ENCODE measurements around the gene RMRP. TPM values are rescaled to one million over a fixed set of nuclear protein-coding genes. Genes with fewer than 3 reads are reported as not detected.
"Not testable (repeated sequence)": the region's sequence is repeated elsewhere in the genome, so short reads cannot be mapped to it uniquely, and the experiment has no call there.

The RMRP gene
- total RNA-seq, 1 experiment from 2014 or later: 6,816 TPM

GRCh38 chr9:35612843-35613242 lies 45.0 kb downstream of the RMRP start:
- no peak for DNase-seq (ENCODE audit: low read depth)

DNA sequence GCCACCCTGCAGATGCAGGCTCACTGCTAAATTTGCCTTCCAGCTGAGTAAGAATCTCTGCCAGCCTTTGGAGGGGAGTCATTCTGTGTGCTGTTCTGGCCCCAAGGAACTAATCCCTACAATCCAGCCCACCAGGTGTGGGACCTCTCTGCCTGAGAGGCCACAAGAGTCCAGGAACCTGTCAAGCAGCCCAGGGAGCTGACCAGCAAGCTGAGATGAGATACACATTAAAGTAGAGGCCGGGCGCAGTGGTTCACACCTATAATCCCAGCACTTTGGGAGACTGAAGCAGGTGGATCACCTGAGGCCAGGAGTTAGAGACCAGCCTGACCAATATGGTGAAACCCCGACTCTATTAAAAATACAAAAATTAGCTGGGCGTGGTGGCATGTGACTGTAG lies 45.8 kb downstream of the RMRP start:
- not testable (repeated sequence) for DNase-seq (ENCODE audit: low read depth)

DNA sequence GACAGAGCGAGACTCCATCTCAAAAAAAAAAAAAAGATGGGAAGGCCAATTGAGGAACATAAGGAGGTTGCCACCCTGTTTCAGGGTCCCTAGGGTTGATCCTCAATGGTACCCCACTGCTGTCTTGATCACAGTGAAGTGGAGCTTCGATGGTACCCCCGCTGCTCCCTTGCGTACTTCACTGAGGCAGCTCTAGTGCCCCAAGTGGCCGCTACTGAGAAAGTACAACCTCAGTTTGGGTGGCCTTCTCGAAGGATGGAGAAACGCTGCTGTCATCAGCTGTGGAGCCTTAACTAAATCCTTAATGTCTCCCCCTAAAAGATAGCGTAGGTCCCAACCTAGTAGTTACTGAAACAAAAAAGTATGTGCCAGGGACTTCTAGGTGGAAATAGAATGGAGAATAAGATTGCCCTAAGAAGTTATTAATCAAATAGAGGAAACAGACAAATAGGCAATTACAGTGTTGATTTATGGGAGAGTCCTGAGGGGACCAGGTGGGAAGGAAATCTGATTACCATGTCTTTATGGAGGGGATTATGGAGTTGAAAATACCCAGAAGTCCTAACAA lies 46.5 kb downstream of the RMRP start:
- DNase-seq (ENCODE audit: low read depth): no peak

DNA sequence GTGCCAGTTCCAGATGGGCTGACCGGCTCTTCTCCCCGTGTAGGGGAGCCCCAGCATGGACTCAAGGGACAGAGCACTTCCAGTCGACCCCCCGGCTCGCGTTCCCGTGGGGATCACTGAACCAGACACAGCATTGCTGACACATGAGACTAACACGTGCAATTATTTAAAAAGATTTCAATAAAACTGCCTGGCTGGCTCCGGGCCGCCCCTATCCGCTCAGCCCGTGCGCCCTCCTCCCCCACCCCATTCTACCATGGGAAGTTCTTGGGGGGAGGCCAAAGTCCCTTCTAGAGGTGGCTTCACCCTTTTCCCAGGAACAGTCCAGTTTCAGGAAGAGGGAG lies 48.0 kb downstream of the RMRP start:
- DNase-seq (ENCODE audit: low read depth): no peak

DNA sequence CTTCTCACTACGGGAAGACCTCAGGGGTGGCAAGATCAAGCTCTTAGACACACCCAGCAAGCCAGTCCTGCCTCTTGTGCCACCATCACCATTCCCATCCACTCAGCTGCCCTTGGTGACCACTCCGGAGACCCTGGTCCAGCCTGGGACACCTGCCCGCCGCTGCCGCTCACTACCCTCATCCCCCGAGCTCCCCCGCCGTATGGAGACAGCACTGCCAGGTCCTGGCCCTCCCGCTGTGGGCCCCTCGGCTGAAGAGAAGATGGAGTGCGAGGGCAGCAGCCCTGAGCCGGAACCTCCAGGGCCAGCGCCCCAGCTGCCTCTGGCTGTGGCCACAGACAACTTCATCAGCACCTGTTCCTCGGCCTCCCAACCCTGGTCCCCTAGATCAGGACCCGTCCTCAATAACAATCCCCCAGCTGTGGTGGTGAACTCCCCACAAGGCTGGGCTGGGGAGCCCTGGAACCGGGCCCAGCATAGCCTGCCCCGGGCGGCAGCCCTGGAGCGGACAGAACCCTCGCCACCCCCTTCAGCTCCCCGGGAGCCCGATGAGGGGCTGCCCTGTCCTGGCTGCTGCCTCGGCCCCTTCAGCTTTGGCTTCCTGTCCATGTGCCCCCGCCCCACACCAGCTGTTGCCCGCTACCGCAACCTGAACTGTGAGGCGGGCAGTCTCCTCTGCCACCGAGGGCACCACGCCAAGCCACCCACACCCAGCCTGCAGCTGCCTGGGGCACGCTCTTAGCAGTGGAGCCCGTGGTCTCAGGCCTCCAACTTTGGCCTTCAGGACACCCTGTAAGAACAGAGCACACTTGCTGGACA lies 48.6 kb downstream of the RMRP start:
- DNase-seq (ENCODE audit: low read depth): no peak

DNA sequence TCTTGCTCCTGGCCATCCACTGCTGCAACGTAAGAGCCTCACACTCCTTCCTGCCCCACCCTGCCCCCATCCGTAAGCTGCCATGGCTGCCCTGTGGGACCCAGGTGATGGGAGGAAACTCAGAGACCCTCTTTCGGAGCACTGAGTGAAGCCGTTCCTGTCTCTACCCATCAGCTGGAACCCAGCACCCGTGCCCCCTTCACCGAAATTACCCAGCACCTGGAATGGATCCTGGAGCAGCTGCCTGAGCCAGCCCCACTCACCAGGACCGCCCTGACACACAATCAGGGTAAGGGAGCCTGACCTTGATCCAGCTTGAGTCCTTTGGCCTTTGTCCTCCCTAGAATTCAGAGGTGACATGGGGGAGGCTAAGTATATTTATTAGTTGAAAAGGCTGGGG lies 49.6 kb downstream of the RMRP start:
- DNase-seq (ENCODE audit: low read depth): no peak

Small RNA genes within 50 kb of the gene (small RNA-seq; reads per million reads assigned to genes)
- gene MIR4667 (not detected), gene RMRP (not detected), gene RN7SL22P (not detected)

Other genes with a start within 250 kb of the RMRP start
- 17.2 and 18.6 TPM in 2 replicates for gene RUSC2, start 167.9 kb downstream of the RMRP start, total RNA-seq (2014; rRNA removed; shearing (Covaris generic))
- gene TESK1, start 52.8 kb downstream of the RMRP start, total RNA-seq (2014; rRNA removed; shearing (Covaris generic)): 5.4 and 9.2 TPM in 2 replicates
- 0.27 TPM in 1 of 2 replicates, not detected in the other for gene CD72, start 39.6 kb downstream of the RMRP start, total RNA-seq (2014; rRNA removed; shearing (Covaris generic))
- gene SIT1, start 7.1 kb downstream of the RMRP start, total RNA-seq (2014; rRNA removed; shearing (Covaris generic)): not detected in 2 replicates
- gene CCDC107, start 273 bp upstream of the RMRP start, total RNA-seq (2014; rRNA removed; shearing (Covaris generic)): 9.2 and 9.3 TPM in 2 replicates
- 5.3 and 8.9 TPM in 2 replicates for gene ARHGEF39, start 7.2 kb upstream of the RMRP start, total RNA-seq (2014; rRNA removed; shearing (Covaris generic))
- gene CA9, start 15.9 kb upstream of the RMRP start, total RNA-seq (2014; rRNA removed; shearing (Covaris generic)): 0.33 and 0.55 TPM in 2 replicates
- 405 and 411 TPM in 2 replicates for gene TPM2, start 31.9 kb upstream of the RMRP start, total RNA-seq (2014; rRNA removed; shearing (Covaris generic))
- gene TLN1, start 74.2 kb upstream of the RMRP start, total RNA-seq (2014; rRNA removed; shearing (Covaris generic)): 165 and 198 TPM in 2 replicates
- 42.1 and 44.1 TPM in 2 replicates for gene CREB3, start 74.6 kb upstream of the RMRP start, total RNA-seq (2014; rRNA removed; shearing (Covaris generic))
- gene GBA2, start 91.2 kb upstream of the RMRP start, total RNA-seq (2014; rRNA removed; shearing (Covaris generic)): 39.2 and 41.6 TPM in 2 replicates
- 15.8 and 22.1 TPM in 2 replicates for gene RGP1, start 91.3 kb upstream of the RMRP start, total RNA-seq (2014; rRNA removed; shearing (Covaris generic))
- gene MSMP, start 96.3 kb upstream of the RMRP start, total RNA-seq (2014; rRNA removed; shearing (Covaris generic)): not detected in 2 replicates
- 6.9 and 8.6 TPM in 2 replicates for gene NPR2, start 133.6 kb upstream of the RMRP start, total RNA-seq (2014; rRNA removed; shearing (Covaris generic))
- gene SPAG8, start 154.2 kb upstream of the RMRP start, total RNA-seq (2014; rRNA removed; shearing (Covaris generic)): 0.26 and 1.0 TPM in 2 replicates
- 72.7 and 81.8 TPM in 2 replicates for gene HINT2, start 157.0 kb upstream of the RMRP start, total RNA-seq (2014; rRNA removed; shearing (Covaris generic))
- not detected in 2 replicates for gene FAM221B, start 170.7 kb upstream of the RMRP start, total RNA-seq (2014; rRNA removed; shearing (Covaris generic))
- 0.20 and 0.95 TPM in 2 replicates for gene TMEM8B, start 171.2 kb upstream of the RMRP start, total RNA-seq (2014; rRNA removed; shearing (Covaris generic))
- gene OR13J1, start 212.4 kb upstream of the RMRP start, total RNA-seq (2014; rRNA removed; shearing (Covaris generic)): not detected in 2 replicates
- gene HRCT1, start 248.2 kb upstream of the RMRP start, total RNA-seq (2014; rRNA removed; shearing (Covaris generic)): 2.4 and 3.2 TPM in 2 replicates